Renal pelvis (tissue), 12 donors: ENCODE data around the gene TLR10. TPM values are rescaled to one million over a fixed set of nuclear protein-coding genes. Genes with fewer than 3 reads are reported as not detected.
A peak's percentile ranks its signal among the peaks of the same experiment; 100 is the strongest.
"Not testable (repeated sequence)": the region's sequence is repeated elsewhere in the genome, so short reads cannot be mapped to it uniquely, and the experiment has no call there.

Experiments
- DNase-seq: peaks from one replicate; pipeline ENCODE4 v3.0.0-alpha.2; 2013
- long read RNA-seq, 16 experiments: transcript quantifications; one replicate each; lab custom pipeline, GENCODE V29; 2026
- polyA plus RNA-seq, 3 donors: library from polyadenylated mRNA; unstranded; fragments of 120-200 nt; gene quantifications; one replicate each; pipeline ENCODE4 v1.2.1, GENCODE V29; 2013; ENCODE audit not compliant: insufficient read length in 3 of 3

The TLR10 gene
- under 1 TPM; 0.47 to 0.59 (median 0.58) TPM for polyA plus RNA-seq
- long read RNA-seq, donor 1, result 0 reads
- long read RNA-seq, donor 2, result 0 reads
- long read RNA-seq, donor 3, result 0 reads
- long read RNA-seq, donor 4, result 0 reads
- long read RNA-seq, donor 5, result 0 reads
- long read RNA-seq, donor 6, result 0 reads
- long read RNA-seq, donor 7, result 0 reads
- long read RNA-seq, donor 8, result 0 reads
- long read RNA-seq, donor 9, partial matches to known transcripts, result 0 of 1 reads
- long read RNA-seq, donor 9, other reads (novel, unspliced or antisense), result 0 of 1 reads
- long read RNA-seq, donor 10, result 0 reads
- long read RNA-seq, donor 11, result 0 reads
- long read RNA-seq, donor 12, partial matches to known transcripts, result 0 of 1 reads
- long read RNA-seq, donor 12, other reads (novel, unspliced or antisense), result 0 of 1 reads
- long read RNA-seq, donor 13, result 0 reads
- long read RNA-seq, donor 14, partial matches to known transcripts, result 0 of 1 reads
- long read RNA-seq, donor 14, other reads (novel, unspliced or antisense), result 0 of 1 reads
- long read RNA-seq, donor 15, result 0 reads
- long read RNA-seq, donor 16, result 0 reads

- no peak for DNase-seq
Observed at GRCh38 chr4:38782452-38783108, at the start of gene TLR10. TSS of gene TLR10 (minus strand) at chr4:38782990. CDS start at chr4:38775590, 7,400 bp downstream.

GRCh38 chr4:38832206-38832605 is 49.4 kb upstream of the TLR10 start:
- no peak for DNase-seq

- no peak for DNase-seq
Observed at GRCh38 chr4:38831653-38832052, 48.9 kb upstream of the TLR10 start.

- no peak for DNase-seq
Observed at GRCh38 chr4:38829237-38829636, 46.4 kb upstream of the TLR10 start.

- no peak for DNase-seq
Observed at GRCh38 chr4:38823766-38824165, 41.0 kb upstream of the TLR10 start.

GRCh38 chr4:38822748-38823303 is 40.0 kb upstream of the TLR10 start:
- no peak for DNase-seq

GRCh38 chr4:38821739-38822138 is 38.9 kb upstream of the TLR10 start:
- no peak for DNase-seq

- DNase-seq, result no peak
Observed at GRCh38 chr4:38820329-38821061, 37.7 kb upstream of the TLR10 start.

GRCh38 chr4:38819569-38819968 is 36.8 kb upstream of the TLR10 start:
- no peak for DNase-seq

- no peak for DNase-seq
Observed at GRCh38 chr4:38818441-38818976, 35.7 kb upstream of the TLR10 start.

GRCh38 chr4:38815885-38816782 is 33.3 kb upstream of the TLR10 start:
- no peak for DNase-seq

- DNase-seq, result no peak
Observed at GRCh38 chr4:38814386-38814785, 31.6 kb upstream of the TLR10 start.

- DNase-seq, result no peak
Observed at GRCh38 chr4:38811297-38811696, 28.5 kb upstream of the TLR10 start.

GRCh38 chr4:38807462-38807861 is 24.7 kb upstream of the TLR10 start:
- not testable (repeated sequence) for DNase-seq

GRCh38 chr4:38806251-38806650 is 23.5 kb upstream of the TLR10 start:
- DNase-seq, result not testable (repeated sequence)

GRCh38 chr4:38805530-38806145 is 22.8 kb upstream of the TLR10 start:
- no peak for DNase-seq

- peak; percentile 52 for DNase-seq
Observed at GRCh38 chr4:38804654-38805295, 22.0 kb upstream of the TLR10 start, which contains the start of gene TLR1. TSS of gene TLR1 (minus strand) at chr4:38804791. CDS start at chr4:38798831, 5,960 bp downstream.

- DNase-seq, result no peak
Observed at GRCh38 chr4:38803833-38804653, 21.3 kb upstream of the TLR10 start.
